GM21737 (cell line): ENCODE data around the gene JMJD1C.
"Not testable (repeated sequence)": the region's sequence is repeated elsewhere in the genome, so short reads cannot be mapped to it uniquely, and the experiment has no call there.

Source experiments
- ATAC-seq: cut with Tn5 transposase; IDR thresholded peaks from one replicate; pipeline ENCODE4 v1.9.1; 2021; ENCODE audit warnings: mild to moderate bottlenecking, moderate library complexity; ENCODE audit not compliant: unreplicated experiment

The JMJD1C gene

GRCh38 chr10:63235136-63235535 is 230.6 kb downstream of the JMJD1C start:
- not testable (repeated sequence) for ATAC-seq

GRCh38 chr10:63229161-63229560 is 236.6 kb downstream of the JMJD1C start:
- no peak for ATAC-seq

GRCh38 chr10:63228237-63228636 is 237.5 kb downstream of the JMJD1C start:
- no peak for ATAC-seq

GRCh38 chr10:63227207-63227895 is 238.4 kb downstream of the JMJD1C start:
- no peak for ATAC-seq

GRCh38 chr10:63224241-63224640 is 241.5 kb downstream of the JMJD1C start:
- ATAC-seq, result no peak

- no peak for ATAC-seq
Measured at GRCh38 chr10:63221950-63222349, 243.8 kb downstream of the JMJD1C start.

GRCh38 chr10:63219749-63220148 is 246.0 kb downstream of the JMJD1C start:
- no peak for ATAC-seq

GRCh38 chr10:63217120-63217605 is 248.6 kb downstream of the JMJD1C start:
- peak; percentile 71 for ATAC-seq

- ATAC-seq, result no peak
Measured at GRCh38 chr10:63214571-63214970, 251.2 kb downstream of the JMJD1C start.

GRCh38 chr10:63213489-63213888 is 252.3 kb downstream of the JMJD1C start:
- no peak for ATAC-seq

GRCh38 chr10:63210611-63211196 is 255.1 kb downstream of the JMJD1C start:
- ATAC-seq, result no peak

GRCh38 chr10:63209705-63210104 is 256.1 kb downstream of the JMJD1C start:
- ATAC-seq, result no peak

- ATAC-seq, result no peak
Measured at GRCh38 chr10:63208986-63209385, 256.8 kb downstream of the JMJD1C start.

GRCh38 chr10:63206997-63207811 is 258.6 kb downstream of the JMJD1C start:
- ATAC-seq, result no peak

GRCh38 chr10:63206576-63206975 is 259.2 kb downstream of the JMJD1C start:
- no peak for ATAC-seq

GRCh38 chr10:63205421-63205820 is 260.4 kb downstream of the JMJD1C start:
- ATAC-seq, result no peak

GRCh38 chr10:63204667-63205391 is 260.9 kb downstream of the JMJD1C start:
- no peak for ATAC-seq

- no peak for ATAC-seq
Measured at GRCh38 chr10:63201118-63201517, 264.7 kb downstream of the JMJD1C start.

GRCh38 chr10:63200431-63200830 is 265.3 kb downstream of the JMJD1C start:
- no peak for ATAC-seq

- no peak for ATAC-seq
Measured at GRCh38 chr10:63199716-63200115, 266.1 kb downstream of the JMJD1C start.
